ENCODE data around the gene AFAP1.

GRCh38 chr4:7867191-7867590 lies 72.5 kb downstream of the AFAP1 start:
- TF ChIP-seq SIN3A (IDR thresholded peaks at IDR 0.05; ENCODE audit: borderline replicate concordance, insufficient read depth, low read length) (no peak), POLR2AphosphoS5 (IDR thresholded peaks at IDR 0.05; ENCODE audit: low read depth, low read length) (no peak), FOXP2 (optimal IDR thresholded peaks at IDR 0.05; ENCODE audit: borderline replicate concordance, extremely low read depth, extremely low read length, insufficient read depth) (no peak)

Data from PFSK-1 (cell line).